ENCODE data around the gene MAGEB17. TPM values are rescaled to one million over a fixed set of nuclear protein-coding genes. Genes with fewer than 3 reads are reported as not detected.

Gene MAGEB17, protein sequence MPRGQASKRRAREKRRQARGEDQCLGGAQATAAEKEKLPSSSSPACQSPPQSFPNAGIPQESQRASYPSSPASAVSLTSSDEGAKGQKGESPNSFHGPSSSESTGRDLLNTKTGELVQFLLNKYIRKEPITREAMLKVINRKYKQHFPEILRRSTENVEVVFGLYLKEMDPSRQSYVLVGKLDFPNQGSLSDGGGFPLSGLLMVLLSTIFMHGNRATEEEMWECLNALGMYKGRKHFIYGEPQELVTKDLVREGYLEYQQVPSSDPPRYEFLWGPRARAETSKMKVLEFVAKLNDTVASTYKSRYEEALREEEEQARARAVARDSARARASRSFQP
- total RNA-seq: not detected in 2 replicates

DNA sequence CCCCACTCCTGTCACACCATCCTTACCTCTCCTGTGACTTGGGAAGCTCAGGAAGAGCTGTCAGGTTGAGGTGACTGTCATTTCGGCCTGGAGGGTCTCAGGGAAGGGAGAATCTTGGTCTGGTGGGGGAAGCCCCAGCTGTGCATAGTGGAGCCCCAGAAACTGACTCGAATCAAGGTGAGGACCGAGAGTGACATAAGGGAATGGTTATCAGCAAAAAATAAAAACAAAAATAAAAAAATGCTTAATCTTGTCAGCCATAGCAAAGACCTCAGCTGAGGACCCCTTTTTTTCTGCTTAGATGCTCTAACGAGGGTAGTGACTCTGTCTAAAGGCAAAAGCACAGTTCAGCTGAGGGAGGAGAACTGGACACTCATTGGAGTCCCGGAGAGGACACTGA lies at the start of gene MAGEB17:
Gene MAGEB17, plus strand, starts transcription at position 301 of the 400 bp plus-strand sequence. CDS start 2,902 bp downstream, outside the sequence.

DNA sequence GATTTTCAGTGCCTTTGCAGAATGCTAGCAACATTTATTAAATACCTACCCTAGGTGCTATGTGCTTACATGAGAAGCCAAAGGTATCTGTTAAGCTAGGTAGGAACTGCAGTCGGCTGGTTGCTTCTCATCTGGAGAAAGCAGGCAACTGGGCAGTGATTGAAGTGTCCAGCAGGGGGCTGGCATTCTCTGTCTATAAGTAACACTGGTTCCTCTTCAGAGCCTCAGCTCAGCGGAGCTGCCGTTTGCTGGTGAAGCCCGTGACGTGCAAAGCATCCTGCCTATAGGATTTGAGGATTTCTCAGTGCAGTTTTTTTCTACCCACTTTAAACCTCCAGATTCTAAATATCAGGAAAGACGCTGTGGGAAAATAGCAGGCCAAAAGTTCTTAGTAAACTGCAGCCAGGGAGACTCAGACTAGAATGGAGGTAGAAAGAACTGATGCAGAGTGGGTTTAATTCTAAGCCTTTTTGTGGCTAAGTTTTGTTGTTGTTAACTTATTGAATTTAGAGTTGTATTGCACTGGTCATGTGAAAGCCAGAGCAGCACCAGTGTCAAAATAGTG lies 44.0 kb upstream of the MAGEB17 start, which contains the start of gene GRPR:
Gene GRPR, plus strand, starts transcription at position 344 of the 565 bp plus-strand sequence. CDS start 389 bp downstream, outside the sequence.

Other genes with a start within 250 kb of the MAGEB17 start
- gene GRPR, start 43.9 kb upstream of the MAGEB17 start, total RNA-seq: 0.14 TPM in 1 of 2 replicates, not detected in the other

Measured in thoracic aorta endothelial cell (primary cell).